Lower leg skin (tissue), 4 donors: ENCODE results near the gene NFATC2. TPM values are rescaled to one million over a fixed set of nuclear protein-coding genes. Genes with fewer than 3 reads are reported as not detected.

Experiments used
- DNase-seq, 2 donors: peaks; one replicate each; pipeline ENCODE4 v3.0.0-alpha.2; 2019; ENCODE audit warnings: low spot score in 2 of 2
- H3K4me3 ChIP-seq: fragments of 200-600 bp; sonication (generic); 2 replicates; pipeline ENCODE4 v1.5.1; 2017; ENCODE audit warnings: mild to moderate bottlenecking, low read depth; ENCODE audit not compliant: poor library complexity, severe bottlenecking
- POLR2A ChIP-seq, 2 donors: fragments of 450-650 bp; IDR thresholded peaks; one replicate each; pipeline ENCODE4 v1.6.1; 2016 to 2017; ENCODE audit warnings: antibody characterized with exemption in 2 of 2, mild to moderate bottlenecking in 1 of 2, moderate library complexity in 1 of 2
- WGBS, 2 donors: methylation state at CpG; one replicate each; pipeline ENCODE4 v1.1.5; 2018; 5-methylcytosine and 5-hydroxymethylcytosine counted together
- intact Hi-C: fragments of 100-400 bp; cut with DNase I; formaldehyde crosslinking; loops from one replicate; pipeline ENCODE4 v1.15.0; 2023; ENCODE audit warnings: low total_unique reads
- total RNA-seq, 4 donors: library from RNA; depleted of rRNA; stranded (reverse); fragments of >200 nt; gene quantifications; one replicate each; pipeline ENCODE4 v1.1.0, GENCODE V29; 2016
- TF ChIP-seq, protein P1 (sequence below), 3 donors: fragments of 450-650 bp; IDR thresholded peaks; one replicate each; pipeline ENCODE4 v1.5.1; 2016; ENCODE audit warnings: antibody characterized with exemption in 3 of 3, mild to moderate bottlenecking in 3 of 3, moderate library complexity in 2 of 3

NFATC2 gene
- total RNA-seq, 4 donors from 2014 or later, result 4.0 to 10.4 (median 5.1) TPM

DNA sequence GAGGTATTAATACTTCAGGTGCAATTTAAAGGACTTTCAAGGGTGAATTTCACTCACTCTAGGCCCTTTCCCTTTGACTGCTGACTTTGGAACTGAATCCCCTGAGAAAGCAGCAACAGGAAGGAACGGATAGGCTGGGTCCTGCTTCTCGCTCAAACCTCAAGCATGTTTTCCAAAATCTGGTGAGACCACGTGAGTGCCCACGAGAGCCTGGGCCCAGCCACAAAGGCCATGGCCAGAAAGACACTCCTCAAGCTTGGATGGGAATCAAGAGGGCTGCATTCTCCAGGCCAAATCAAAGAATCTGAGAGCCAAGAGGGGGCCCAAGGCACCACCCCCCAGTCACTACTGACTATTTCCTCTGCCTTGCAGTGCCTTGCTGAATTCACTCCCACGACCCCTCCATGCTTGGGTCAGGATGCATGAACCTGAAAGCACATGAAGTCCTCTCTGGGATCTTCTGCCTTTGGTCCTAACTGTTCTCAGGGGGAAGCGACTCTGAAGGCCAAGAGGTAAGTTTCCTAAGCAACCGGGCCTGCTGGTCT lies 146.1 kb downstream of the NFATC2 start:
- no peak overlapping the region for H3K4me3 ChIP-seq
- WGBS, 2 donors, result 71 to 77% methylated on average over 7 of the region's 7 CpGs
- intact Hi-C loops, result no loop called here
- DNase-seq, result no peak
- TF ChIP-seq, protein P1, sequence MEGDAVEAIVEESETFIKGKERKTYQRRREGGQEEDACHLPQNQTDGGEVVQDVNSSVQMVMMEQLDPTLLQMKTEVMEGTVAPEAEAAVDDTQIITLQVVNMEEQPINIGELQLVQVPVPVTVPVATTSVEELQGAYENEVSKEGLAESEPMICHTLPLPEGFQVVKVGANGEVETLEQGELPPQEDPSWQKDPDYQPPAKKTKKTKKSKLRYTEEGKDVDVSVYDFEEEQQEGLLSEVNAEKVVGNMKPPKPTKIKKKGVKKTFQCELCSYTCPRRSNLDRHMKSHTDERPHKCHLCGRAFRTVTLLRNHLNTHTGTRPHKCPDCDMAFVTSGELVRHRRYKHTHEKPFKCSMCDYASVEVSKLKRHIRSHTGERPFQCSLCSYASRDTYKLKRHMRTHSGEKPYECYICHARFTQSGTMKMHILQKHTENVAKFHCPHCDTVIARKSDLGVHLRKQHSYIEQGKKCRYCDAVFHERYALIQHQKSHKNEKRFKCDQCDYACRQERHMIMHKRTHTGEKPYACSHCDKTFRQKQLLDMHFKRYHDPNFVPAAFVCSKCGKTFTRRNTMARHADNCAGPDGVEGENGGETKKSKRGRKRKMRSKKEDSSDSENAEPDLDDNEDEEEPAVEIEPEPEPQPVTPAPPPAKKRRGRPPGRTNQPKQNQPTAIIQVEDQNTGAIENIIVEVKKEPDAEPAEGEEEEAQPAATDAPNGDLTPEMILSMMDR (IDR thresholded peaks at IDR 0.05), result no peak
- TF ChIP-seq POLR2A (IDR thresholded peaks at IDR 0.05), result no peak

DNA sequence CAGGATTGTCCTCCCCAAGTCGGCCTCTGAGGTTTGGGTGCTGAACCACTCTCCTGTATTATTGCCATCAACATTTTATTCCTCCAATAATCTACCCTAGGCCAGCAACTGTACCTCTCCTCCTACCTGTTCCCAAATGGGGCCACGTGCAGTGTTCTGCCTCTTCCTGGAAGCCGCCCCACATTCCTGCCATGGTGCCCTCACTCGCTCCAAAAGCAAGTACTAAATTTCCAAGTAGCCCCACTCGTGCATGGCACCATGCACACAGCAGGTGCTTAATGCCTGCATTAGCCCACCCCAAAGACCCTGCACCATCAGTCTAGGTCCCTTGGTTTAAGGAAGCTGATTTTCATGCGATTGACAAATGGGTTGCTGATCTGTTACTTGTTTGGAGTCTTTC lies 147.8 kb downstream of the NFATC2 start:
- H3K4me3 ChIP-seq, result no peak overlapping the region
- DNase-seq, result no peak
- TF ChIP-seq, protein P1 (IDR thresholded peaks at IDR 0.05), result no peak
- TF ChIP-seq POLR2A (IDR thresholded peaks at IDR 0.05), result no peak
- intact Hi-C loops, result no loop called here
- WGBS, 2 donors, result 83 to 87% methylated on average over 6 of the region's 6 CpGs

DNA sequence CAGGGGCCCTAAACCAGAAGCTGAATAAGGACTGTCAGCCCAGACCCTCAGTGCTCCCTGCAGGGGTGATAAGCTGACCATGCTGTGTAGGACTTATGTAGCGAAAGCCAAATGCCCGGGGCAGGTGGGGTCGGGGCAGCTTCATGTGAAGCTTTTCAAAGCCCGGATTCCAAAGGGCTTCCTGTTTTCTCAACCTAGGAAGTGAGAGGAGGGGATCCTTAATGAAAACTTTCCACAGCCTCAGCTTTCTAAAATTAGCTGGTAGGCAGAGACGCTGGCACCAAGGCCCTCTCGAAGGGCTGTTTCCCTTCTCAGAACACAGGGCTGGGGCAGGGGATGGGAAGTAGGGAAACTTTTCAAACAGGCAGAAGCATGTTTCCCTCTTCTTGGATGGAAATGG lies 148.9 kb downstream of the NFATC2 start:
- no peak overlapping the region for H3K4me3 ChIP-seq
- 34 to 54% methylated on average over 6 of the region's 6 CpGs for WGBS, 2 donors
- intact Hi-C loops, result no loop called here
- peak in 1 of 2 donors; percentile 27 for DNase-seq
- TF ChIP-seq, protein P1 (IDR thresholded peaks at IDR 0.05), result no peak
- TF ChIP-seq POLR2A (IDR thresholded peaks at IDR 0.05), result no peak

DNA sequence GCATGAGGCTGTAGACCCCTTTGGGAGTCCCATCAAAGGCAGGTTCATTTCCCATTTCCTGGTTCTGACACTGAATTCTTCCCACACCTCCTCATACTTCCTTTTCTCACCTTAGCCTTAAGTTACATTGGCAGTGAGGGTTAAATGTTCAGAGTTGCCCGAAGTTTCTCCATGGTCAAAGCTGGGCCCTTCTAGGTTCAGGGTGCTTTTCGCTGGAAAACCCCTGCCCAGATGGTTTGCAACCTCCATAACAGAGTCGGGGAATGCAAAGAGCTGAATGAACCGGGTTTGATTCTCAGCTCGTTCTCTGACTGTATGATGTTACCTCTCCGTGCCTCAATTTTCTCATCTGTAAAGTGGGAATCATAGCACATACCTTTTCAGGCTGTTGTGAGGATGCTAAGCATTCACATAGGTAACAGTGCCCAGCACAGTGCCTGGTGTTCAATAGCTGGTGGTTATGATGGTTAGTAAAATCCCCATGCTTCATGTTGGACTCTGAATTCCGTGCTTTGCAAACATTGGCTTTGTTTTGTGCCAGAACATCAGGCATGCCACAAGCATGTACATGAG lies 149.8 kb downstream of the NFATC2 start:
- no peak for TF ChIP-seq POLR2A (IDR thresholded peaks at IDR 0.05)
- TF ChIP-seq, protein P1 (IDR thresholded peaks at IDR 0.05), result no peak
- no peak overlapping the region for H3K4me3 ChIP-seq
- intact Hi-C loops, result no loop called here
- DNase-seq, result no peak
- WGBS, 2 donors, result 74 to 84% methylated on average over 7 of the region's 7 CpGs

- intact Hi-C loops, result no loop called here
- TF ChIP-seq POLR2A (IDR thresholded peaks at IDR 0.05), result no peak
- TF ChIP-seq, protein P1 (IDR thresholded peaks at IDR 0.05), result no peak
- no peak for DNase-seq
- H3K4me3 ChIP-seq, result no peak overlapping the region
- WGBS, 2 donors, result 68 to 82% methylated on average over 1 of the region's 1 CpG
These were observed 150.6 kb downstream of the NFATC2 start for GRCh38 chr20:51391926-51392325.
